Measurements from ENCODE around the gene TCTN2. TPM values are rescaled to one million over a fixed set of nuclear protein-coding genes. Genes with fewer than 3 reads are reported as not detected.

TCTN2 gene
- total and polyA plus RNA-seq, 9 of the 15 experiments (the other 6 are each of a cell fraction or from before 2014, with no cell fraction given): 0.58 to 5.5 (median 3.6) TPM

- Histone ChIP-seq H3K4me1 (replicated peaks in 1 of 2; ENCODE audit: control insufficient read depth in 2 of 2, insufficient read depth in 2 of 2, low read length in 2 of 2) (peaks cover 0 to 8% of the 10 kb centered on the region in 2 experiments; a peak in 3 of 5 replicates), H3K27me3 (ENCODE audit: control insufficient read depth in 2 of 2, insufficient read depth in 2 of 2, low read length in 2 of 2) (no peaks in the 10 kb centered on the region), H3K9me3 (replicated peaks; ENCODE audit: control insufficient read depth, insufficient read depth, low read depth, low read length) (no peaks in the 10 kb centered on the region), H3K4me2 (ENCODE audit: insufficient read depth, low read length) (no peak overlapping the region), H3K9me1 (ENCODE audit: control insufficient read depth, insufficient read depth, low read length) (no peaks in the 10 kb centered on the region), H3K36me3 (ENCODE audit: control insufficient read depth, insufficient read depth, low read length) (peaks cover 92% of the 10 kb centered on the region), H3K4me3 (no peak overlapping the region), H3K79me2 (ENCODE audit: control insufficient read depth, insufficient read depth, low read length) (no peaks in the 10 kb centered on the region), H3K9ac (ENCODE audit: insufficient read depth in 1 of 2, low read depth in 2 of 2, low read length in 2 of 2) (no peak overlapping the region), H3K27ac (ENCODE audit: extremely low read depth, low read depth, low read length) (no peak overlapping the region), H4K20me1 (replicated peaks; ENCODE audit: control insufficient read depth, insufficient read depth, low read length) (no peaks in the 10 kb centered on the region), H2AFZ (ENCODE audit: low read depth, low read length) (no peak overlapping the region)
- DNase-seq (ENCODE audit: extremely low read depth in 1 of 4, low spot score in 3 of 4) (no peak), ATAC-seq (no peak), FAIRE-seq (no peak)
- ChIA-PET POLR2A (interaction anchor here (1.0 kb wide), 1 partner anchor 21 kb away, joined by 4 read pairs; the partner anchor contains the start of gene ATP6V0A2), CTCF (ENCODE audit: low intra/inter-chr PET ratio) (no interaction called here)
- BruUV-seq (replicated peaks): no TSS peak
- in situ Hi-C loops (cut with MboI): no loop called here
- intact Hi-C loops (cut with micrococcal nuclease): no loop called here
- 95% methylated on average over 10 of the region's 10 CpGs for WGBS (ENCODE audit: insufficient coverage, low coverage, missing lambda C conversion rate)
- TF ChIP-seq GABPB1 (CRISPR knock-in tag; IDR thresholded peaks at IDR 0.05) (no peak), SMAD3 (CRISPR knock-in tag; conservative IDR thresholded peaks at IDR 0.05) (no peak), HDAC6 (IDR thresholded peaks at IDR 0.05; ENCODE audit: low read depth, low read length) (no peak), STAT6 (CRISPR knock-in tag; IDR thresholded peaks at IDR 0.05) (no peak), TAF9B (IDR thresholded peaks at IDR 0.05; ENCODE audit: partially characterized antibody) (no peak), ZSCAN32 (CRISPR knock-in tag; IDR thresholded peaks at IDR 0.05) (no peak), BCOR (IDR thresholded peaks at IDR 0.05) (no peak), ZKSCAN3 (CRISPR knock-in tag; IDR thresholded peaks at IDR 0.05) (no peak), FOXP4 (CRISPR knock-in tag; IDR thresholded peaks at IDR 0.05; ENCODE audit: borderline replicate concordance) (no peak), ZNF12 (CRISPR knock-in tag; IDR thresholded peaks at IDR 0.05) (no peak), RBM34 (IDR thresholded peaks at IDR 0.05; ENCODE audit: borderline replicate concordance, insufficient read depth, low read length) (no peak), ZNF316 (IDR thresholded peaks at IDR 0.05) (no peak), FOXA1 (IDR thresholded peaks at IDR 0.05; ENCODE audit: borderline replicate concordance) (no peak), KAT7 (CRISPR knock-in tag; IDR thresholded peaks at IDR 0.05; ENCODE audit: borderline replicate concordance) (no peak), TBP (optimal IDR thresholded peaks at IDR 0.05; ENCODE audit: low read depth, low read length) (no peak), IRF9 (tag; IDR thresholded peaks at IDR 0.05) (no peak), SMAD4 (CRISPR knock-in tag; conservative IDR thresholded peaks at IDR 0.05) (no peak), ATF3 (IDR thresholded peaks at IDR 0.05) (no peak), ATF3 (CRISPR knock-in tag; conservative IDR thresholded peaks at IDR 0.05) (no peak)
These were observed 62.3 kb downstream of the TCTN2 start for GRCh38 chr12:123733229-123733628.

Data from K562 (cell line).